Stimulated activated CD4-positive, alpha-beta T cell treated with anti-CD3 and anti-CD28 coated beads, Interleukin-15, amount 100 ng/mL, for 24 hours (primary cell): ENCODE data around the gene TSC22D4.
"Not testable (repeated sequence)": the region's sequence is repeated elsewhere in the genome, so short reads cannot be mapped to it uniquely, and the experiment has no call there.

Source experiments
- DNase-seq: peaks from one replicate; pipeline ENCODE4 v3.0.0-alpha.2; 2020

The TSC22D4 gene

GRCh38 chr7:100478958-100479660 lies at the start of gene TSC22D4:
Gene TSC22D4, minus strand, starts transcription at chr7:100479214. Its CDS starts 1,176 bp downstream, at chr7:100478038.
- DNase-seq, result peak; percentile 91

GRCh38 chr7:100528108-100528866 lies 49.3 kb upstream of the TSC22D4 start:
- not testable (repeated sequence) for DNase-seq

GRCh38 chr7:100523192-100523591 lies 44.2 kb upstream of the TSC22D4 start:
- DNase-seq, result not testable (repeated sequence)

- not testable (repeated sequence) for DNase-seq
Measured at GRCh38 chr7:100521909-100522593, 43.0 kb upstream of the TSC22D4 start.

GRCh38 chr7:100521076-100521475 lies 42.1 kb upstream of the TSC22D4 start:
- no peak for DNase-seq

- DNase-seq, result no peak
Measured at GRCh38 chr7:100520138-100520537, 41.1 kb upstream of the TSC22D4 start.

GRCh38 chr7:100519580-100519979 lies 40.6 kb upstream of the TSC22D4 start:
- no peak for DNase-seq

- no peak for DNase-seq
Measured at GRCh38 chr7:100517305-100517704, 38.3 kb upstream of the TSC22D4 start.

- peak; percentile 20 for DNase-seq
Measured at GRCh38 chr7:100516135-100516812, 37.3 kb upstream of the TSC22D4 start.

GRCh38 chr7:100515072-100515532 lies 36.1 kb upstream of the TSC22D4 start:
- DNase-seq, result no peak

GRCh38 chr7:100513212-100513810 lies 34.3 kb upstream of the TSC22D4 start:
- DNase-seq, result no peak

GRCh38 chr7:100510437-100511239 lies 31.6 kb upstream of the TSC22D4 start:
- no peak for DNase-seq

GRCh38 chr7:100509231-100509630 lies 30.2 kb upstream of the TSC22D4 start:
- no peak for DNase-seq

- no peak for DNase-seq
Measured at GRCh38 chr7:100506356-100506923, 27.4 kb upstream of the TSC22D4 start.

GRCh38 chr7:100504887-100505611 lies 26.0 kb upstream of the TSC22D4 start:
- DNase-seq, result no peak

- not testable (repeated sequence) for DNase-seq
Measured at GRCh38 chr7:100504031-100504430, 25.0 kb upstream of the TSC22D4 start.

GRCh38 chr7:100500743-100501142 lies 21.7 kb upstream of the TSC22D4 start:
- not testable (repeated sequence) for DNase-seq

- no peak for DNase-seq
Measured at GRCh38 chr7:100496509-100496908, 17.5 kb upstream of the TSC22D4 start.

GRCh38 chr7:100493476-100494264 lies 14.7 kb upstream of the TSC22D4 start:
- peak; percentile 77 for DNase-seq
